GM13976 (cell line): ENCODE data around the gene PAK4.

ENCODE experiments used
- DNase-seq: peaks from one replicate; pipeline ENCODE4 v3.0.0; 2012; ENCODE audit warnings: low spot score
- CTCF ChIP-seq: IDR thresholded peaks from 2 replicates; pipeline ENCODE4 v1.5.1; 2012; ENCODE audit warnings: borderline replicate concordance, mild to moderate bottlenecking; ENCODE audit not compliant: insufficient read depth; ENCODE audit errors: extremely low read depth, missing control alignments, control extremely low read depth
- in situ Hi-C: fragments of 300-500 bp; cut with MboI; formaldehyde crosslinking; loops from one replicate; pipeline ENCODE4 v1.12.0; 2022; ENCODE audit warnings: low sequenced_read_pairs, mixed read lengths, inconsistent platforms; ENCODE audit not compliant: unreplicated experiment

The PAK4 gene

DNA sequence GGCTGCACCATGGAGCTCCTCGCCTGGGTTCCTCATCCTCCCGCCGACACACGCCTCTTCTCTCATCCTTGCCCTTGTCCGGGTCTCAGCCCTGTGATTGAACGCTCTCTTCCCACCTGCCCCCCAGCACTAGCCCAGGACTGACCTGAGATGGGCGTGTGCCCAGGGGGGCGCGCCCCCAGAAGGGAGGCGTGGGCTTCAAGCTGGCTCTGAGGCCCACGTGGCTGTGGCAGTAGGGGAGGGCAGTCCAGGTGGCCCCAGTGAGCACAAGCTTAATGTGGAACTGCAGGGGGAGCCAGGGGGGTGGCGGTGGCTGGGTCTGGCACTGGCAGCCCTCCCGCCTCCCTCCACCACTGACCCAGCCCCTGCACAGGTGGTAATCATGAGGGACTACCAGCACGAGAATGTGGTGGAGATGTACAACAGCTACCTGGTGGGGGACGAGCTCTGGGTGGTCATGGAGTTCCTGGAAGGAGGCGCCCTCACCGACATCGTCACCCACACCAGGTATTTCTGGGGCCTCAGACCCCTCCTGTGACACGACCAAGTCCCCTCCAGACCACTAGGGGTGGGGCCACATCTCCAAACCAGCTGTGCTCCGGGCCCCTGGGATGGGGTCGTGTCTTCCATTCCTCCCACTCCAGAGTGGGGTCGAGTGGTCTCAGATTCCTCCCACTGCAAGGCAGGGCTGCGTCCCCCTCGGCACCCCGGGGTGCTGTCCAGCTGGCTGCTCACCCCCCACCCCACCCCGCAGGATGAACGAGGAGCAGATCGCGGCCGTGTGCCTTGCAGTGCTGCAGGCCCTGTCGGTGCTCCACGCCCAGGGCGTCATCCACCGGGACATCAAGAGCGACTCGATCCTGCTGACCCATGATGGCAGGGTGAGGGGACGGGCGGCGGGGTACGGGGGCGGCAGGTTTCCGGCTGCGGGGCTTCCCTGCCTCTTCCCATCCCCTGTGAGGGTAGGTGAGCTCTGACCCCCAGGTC lies 49.3 kb downstream of the PAK4 start:
- no peak for TF ChIP-seq CTCF
- in situ Hi-C loops = no loop called here
- DNase-seq = no peak

DNA sequence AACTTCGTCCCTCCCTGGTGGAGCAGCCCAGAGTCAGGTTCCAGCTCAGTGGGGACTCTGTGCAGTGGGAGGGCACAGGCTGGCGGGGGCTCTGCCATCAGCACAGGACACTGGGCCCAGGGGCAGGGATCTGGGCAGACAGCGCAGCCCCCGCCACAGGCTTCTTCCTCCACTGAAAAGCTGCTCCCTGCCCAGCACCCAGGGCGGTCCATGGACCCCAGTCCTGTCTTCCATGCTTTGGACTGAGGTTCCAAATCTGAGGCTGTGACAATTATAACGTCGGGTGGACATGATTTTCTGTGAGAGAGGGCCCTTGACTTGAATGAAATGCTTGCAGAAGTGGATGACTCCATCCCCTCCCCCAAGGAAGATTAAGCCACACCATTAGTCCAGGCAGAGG lies 50.0 kb downstream of the PAK4 start:
- no peak for TF ChIP-seq CTCF
- DNase-seq = no peak
- in situ Hi-C loops = no loop called here

- in situ Hi-C loops = no loop called here
- no peak for DNase-seq
- no peak for TF ChIP-seq CTCF
These were observed 51.6 kb downstream of the PAK4 start for GRCh38 chr19:39177110-39177699.

- no peak for TF ChIP-seq CTCF
- in situ Hi-C loops = no loop called here
- no peak for DNase-seq
These were observed 52.1 kb downstream of the PAK4 start for GRCh38 chr19:39177736-39178135.

- in situ Hi-C loops = no loop called here
- no peak for TF ChIP-seq CTCF
- no peak for DNase-seq
These were observed 52.9 kb downstream of the PAK4 start for GRCh38 chr19:39178296-39179006.

- TF ChIP-seq CTCF = no peak
- no peak for DNase-seq
- in situ Hi-C loops = no loop called here
These were observed 54.2 kb downstream of the PAK4 start for GRCh38 chr19:39179754-39180153.
